EL (cell line): ENCODE measurements around the gene DDIAS.
A peak's percentile ranks its signal among the peaks of the same experiment; 100 is the strongest.
"Not testable (repeated sequence)": the region's sequence is repeated elsewhere in the genome, so short reads cannot be mapped to it uniquely, and the experiment has no call there.

Experiments used
- DNase-seq: peaks from one replicate; pipeline ENCODE4 v3.0.0-alpha.2; 2016

Gene DDIAS

DNA sequence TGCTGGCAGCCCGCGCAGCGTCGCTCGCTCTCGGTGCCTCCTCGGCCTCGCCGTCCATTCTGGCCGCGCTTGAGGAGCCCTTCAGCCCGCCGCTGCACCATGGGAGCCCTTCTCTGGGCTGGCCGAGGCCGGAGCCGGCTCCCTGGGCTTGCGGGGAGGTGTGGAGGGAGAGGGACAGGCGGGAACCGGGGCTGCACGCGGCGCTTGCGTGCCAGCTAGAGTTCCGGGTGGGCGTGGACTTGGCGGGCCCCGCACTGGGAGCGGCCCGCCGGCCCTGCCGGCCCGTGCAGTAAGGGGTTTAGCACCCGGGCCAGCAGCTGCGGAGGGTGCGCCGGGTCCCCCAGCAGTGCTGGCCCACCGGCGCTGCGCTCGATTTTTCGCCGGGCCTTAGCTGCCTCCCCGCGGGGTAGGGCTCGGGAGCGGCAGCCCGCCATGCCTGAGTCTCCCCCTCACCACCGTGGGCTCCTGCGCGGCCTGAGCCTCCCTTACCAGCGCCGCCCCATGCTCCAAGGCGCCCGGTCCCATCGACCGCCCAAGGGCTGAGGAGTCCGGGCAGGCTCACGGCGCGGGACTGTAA is 69.1 kb downstream of the DDIAS start:
- not testable (repeated sequence) for DNase-seq

DNA sequence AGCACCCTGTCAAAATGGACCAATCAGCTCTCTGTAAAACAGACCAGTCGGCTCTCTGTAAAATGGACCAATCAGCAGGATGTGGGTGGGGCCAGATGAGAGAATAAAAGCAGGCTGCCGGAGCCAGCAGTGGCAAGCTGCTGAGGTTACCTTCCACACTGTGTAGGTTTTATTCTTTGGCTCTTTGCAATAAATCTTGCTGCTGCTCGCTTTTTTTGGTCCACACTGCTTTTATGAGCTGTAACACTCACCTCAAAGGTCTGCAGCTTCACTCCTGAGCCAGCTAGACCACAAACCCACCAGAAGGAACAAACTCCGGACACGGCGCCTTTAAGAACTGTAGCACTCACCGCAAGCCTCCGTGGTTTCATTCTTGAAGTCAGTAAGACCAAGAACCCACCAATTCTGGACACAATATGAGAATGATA is 70.0 kb downstream of the DDIAS start:
- not testable (repeated sequence) for DNase-seq

DNA sequence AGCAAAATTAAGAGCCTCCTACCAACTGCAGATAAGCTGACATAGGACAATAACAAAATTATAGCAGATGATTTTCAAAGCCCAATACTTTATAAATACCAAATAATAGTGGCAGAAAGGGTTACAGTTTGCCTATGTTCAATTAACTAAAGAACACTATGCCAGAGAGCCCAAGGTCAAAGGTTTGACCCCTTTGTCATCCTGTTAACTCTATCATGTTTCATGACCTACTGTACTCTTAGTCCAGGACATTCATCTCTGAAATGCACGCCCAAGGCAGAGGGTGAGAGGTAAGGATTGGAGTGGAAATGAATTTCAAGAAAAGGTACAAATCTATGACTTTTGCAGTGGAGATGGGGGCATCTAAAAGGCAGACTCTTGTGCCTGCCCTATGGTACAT is 70.6 kb downstream of the DDIAS start:
- no peak for DNase-seq

DNA sequence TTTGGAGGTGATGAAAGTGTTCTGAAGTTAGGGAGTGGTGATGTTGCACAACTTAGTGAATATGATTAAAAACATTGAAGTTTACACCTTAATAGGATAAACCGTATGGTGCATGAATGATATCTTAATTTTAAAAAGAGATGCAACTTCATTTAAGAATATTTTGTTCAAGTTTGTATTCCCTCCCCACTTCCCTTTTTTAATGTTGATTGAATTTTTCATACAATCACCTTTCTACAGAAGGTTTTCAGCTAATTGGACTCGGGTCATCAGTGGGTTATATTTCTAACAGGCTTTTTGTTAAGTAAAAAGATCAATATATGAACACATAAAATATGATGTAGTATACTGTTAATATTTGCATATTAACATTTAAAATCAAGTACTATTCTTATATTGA is 72.6 kb downstream of the DDIAS start:
- DNase-seq, result no peak

DNA sequence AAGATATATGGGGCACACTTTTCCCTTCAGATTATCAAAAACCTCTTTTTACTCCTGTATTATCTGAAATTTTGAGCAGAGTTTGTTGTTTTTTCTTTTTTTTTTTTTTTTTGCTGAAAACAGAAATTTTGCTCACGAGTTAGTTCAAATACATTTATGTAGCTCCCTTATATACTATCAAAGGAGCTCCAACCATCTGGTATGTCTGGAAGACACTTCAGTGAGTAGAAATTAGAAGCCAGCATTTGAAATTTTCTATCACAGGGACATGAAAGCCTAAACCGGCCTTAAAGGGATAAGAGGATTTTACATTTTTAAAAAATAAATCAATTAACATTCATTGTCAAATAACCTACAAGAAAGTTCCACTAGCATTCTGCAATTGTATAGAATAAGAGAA is 73.3 kb downstream of the DDIAS start:
- no peak for DNase-seq

DNA sequence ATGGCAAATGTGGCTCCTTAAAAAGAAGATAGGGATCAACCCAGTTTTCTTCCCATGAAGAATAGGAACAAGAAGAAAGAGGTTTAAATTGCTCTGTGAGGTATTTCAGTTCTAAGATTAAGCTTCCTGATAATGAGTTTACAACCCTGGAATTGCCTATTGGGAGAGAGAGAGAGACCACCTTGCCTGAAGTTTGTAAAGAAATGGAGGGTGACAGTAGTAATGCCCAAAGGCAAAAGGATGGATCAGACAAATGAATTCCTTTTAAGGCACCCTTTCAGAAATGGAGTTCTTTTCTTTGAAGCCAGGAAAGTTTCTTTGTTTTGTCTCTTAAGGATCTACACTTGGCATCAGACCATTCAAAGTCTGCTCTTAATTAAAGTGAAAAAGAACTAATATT is 74.3 kb downstream of the DDIAS start:
- no peak for DNase-seq

DNA sequence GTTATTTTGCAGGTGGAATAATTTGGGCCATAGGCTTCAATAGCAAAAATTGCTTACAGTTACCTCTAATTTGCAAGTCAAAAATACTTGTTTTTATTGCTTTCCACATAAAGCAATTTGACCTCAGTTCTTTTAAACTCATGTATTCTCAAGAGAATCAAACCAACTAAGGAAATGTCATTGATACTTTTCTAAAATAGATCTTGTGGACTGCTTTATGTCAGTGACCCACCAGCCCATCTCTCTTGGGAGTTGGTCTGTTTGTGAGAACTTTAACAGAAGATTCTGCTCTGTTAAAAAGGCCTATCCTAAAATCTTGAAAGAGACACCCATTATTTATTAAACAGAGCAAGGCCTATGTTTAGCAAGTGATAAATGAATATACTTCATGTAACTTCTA is 75.2 kb downstream of the DDIAS start:
- DNase-seq, result no peak

DNA sequence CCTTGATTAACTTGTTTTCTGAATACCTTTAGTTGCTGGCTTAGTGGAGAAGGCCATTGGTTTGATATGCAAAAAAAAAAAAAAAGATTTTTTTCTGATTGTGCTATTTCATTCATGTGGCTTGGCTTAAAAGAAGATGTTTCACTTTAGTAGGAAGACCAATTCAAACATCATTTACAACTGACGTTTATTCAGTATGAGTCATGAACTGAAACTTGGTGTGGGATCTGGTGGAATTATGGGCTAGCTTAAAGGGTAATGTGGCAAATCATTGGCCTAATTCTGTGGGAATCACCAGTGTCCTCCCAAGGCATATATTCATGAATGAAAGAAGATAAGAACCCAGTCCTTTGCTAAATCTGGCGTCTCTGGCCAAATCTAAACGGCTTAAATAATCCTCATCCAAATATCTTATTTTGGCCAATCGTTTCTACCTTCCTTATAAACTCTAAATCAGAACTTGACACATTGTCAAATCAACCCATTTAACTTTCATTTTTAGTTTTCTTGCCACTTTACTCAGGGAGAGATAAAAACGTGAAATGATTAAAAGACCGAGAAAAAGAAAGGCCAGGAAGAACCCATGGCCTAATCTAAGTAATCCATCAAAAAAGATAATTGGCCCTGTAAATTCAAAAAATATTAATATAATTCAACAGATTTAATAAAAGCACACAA is 77.0 kb downstream of the DDIAS start:
- DNase-seq, result peak; percentile 85

DNA sequence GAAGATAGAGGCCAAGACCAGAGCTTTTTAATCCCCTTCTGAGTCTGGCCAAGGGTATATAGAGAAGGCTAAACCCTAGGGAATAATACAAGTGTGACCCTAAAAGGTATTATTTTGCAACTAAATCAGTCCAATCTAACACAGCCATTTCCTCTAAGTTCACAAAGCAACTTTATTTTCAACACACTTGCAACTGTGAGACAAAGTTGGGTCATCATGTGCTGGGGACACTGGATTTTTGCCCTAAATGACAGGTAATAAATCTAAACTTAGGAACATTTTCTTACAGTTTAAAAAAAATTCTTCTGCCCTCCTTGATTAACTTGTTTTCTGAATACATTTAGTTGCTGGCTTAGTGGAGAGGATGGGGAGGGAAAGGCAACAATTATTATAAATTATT is 78.3 kb downstream of the DDIAS start:
- no peak for DNase-seq

DNA sequence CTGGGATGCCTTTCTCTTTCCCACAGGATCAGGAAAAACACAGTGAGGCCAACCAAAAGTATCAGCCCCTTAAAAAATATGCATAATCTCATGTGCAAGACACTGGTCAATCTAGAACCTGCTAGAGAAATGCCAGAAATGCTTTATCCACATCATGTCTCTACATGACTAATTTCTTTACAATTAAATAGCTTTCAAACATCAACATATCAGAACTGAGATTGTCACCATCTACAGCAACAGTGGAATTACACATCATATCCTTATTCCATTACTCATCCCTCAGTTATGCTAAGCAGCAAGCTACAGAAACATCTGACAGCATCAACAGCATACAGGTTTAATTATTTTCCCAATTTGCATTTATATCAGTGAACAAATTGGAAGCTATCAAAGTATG is 78.8 kb downstream of the DDIAS start:
- DNase-seq, result peak; percentile 92

DNA sequence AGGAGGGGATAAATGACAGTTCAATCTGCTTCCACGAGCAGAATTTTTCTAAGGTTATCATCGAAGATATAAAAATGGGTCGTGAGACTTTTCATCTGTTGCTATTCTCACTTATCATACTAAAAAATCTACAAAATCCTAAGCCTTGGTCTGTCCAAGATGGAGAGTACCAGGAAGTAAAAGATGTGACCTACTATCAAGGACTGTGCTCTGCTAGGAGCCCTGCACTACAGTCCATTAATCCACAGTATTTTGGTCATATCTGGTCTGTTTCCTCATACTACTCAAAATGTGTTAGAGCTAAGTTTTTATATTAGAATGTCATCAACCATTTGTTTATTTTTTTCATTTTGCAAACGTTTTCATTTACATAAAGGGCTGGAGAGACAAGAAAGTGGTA is 79.4 kb downstream of the DDIAS start:
- no peak for DNase-seq

DNA sequence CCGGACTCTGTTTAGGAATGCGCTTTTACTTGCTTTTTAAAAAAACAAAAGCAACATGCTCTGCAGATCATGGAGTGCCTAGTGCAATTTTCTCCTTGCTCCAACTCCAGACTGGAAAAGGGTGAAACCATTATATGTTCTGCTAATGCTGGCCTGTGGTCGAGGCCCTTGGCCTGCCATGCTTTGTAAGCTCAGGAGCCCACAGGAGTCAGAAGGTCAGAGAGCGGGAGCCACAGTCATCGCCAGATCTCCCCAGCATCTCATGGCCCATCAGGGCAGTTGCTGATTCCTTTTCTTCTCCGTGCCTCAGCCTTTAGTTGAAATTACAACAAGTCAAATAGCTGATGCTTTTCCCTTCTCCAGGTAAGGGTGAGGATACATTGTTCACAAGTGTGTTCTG is 80.3 kb downstream of the DDIAS start:
- peak; percentile 17 for DNase-seq
